ENCODE data around the gene DYNLL2. TPM values are rescaled to one million over a fixed set of nuclear protein-coding genes. Genes with fewer than 3 reads are reported as not detected.

Gene DYNLL2
- total RNA-seq, 3 donors from 2014 or later, result 33.9 to 53.2 (median 33.9) TPM

DNA sequence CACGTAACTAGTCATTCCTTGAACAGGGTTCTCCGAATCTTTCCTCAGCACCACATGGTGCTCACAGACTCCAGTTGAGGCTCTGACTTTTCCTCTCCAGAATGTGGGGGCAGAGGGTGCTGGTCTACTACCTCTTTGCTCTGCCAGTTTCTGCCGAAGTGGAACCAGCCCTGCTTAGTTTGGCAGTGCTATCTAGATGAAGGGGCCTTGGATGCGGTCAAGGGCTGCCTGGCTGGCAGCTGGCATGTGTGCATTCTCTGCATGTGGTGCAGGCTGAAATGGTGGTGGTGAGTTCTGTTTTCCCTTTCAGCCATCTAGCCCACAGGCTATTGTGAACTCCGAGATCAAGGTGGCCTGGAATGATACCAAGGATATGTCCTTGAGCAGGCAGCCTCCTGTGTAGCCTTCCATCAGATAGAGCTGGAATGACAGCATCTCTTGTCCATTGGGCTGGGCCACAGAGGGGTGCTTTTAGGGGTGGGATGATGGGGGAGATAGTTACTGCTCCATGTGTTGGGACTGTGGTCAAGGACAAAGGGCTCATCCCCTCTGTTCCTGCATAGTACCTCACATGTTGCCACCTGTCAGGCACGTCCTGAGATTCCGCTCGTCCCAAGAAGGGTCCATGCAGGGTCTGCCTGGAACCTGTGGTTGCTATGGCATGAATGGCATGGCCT, 2.0 kb downstream of the DYNLL2 start:
- intact Hi-C loops (cut with DNase I, micrococcal nuclease), result no loop called here
- no peak overlapping the region for H3K4me3 ChIP-seq
- H3K4me1 ChIP-seq (ENCODE audit: low read depth), result peaks cover 26% of the 10 kb centered on the region
- no peaks in the 10 kb centered on the region for H3K9me3 ChIP-seq
- no peaks in the 10 kb centered on the region for H3K36me3 ChIP-seq (ENCODE audit: low read depth)
- TF ChIP-seq, protein P1, sequence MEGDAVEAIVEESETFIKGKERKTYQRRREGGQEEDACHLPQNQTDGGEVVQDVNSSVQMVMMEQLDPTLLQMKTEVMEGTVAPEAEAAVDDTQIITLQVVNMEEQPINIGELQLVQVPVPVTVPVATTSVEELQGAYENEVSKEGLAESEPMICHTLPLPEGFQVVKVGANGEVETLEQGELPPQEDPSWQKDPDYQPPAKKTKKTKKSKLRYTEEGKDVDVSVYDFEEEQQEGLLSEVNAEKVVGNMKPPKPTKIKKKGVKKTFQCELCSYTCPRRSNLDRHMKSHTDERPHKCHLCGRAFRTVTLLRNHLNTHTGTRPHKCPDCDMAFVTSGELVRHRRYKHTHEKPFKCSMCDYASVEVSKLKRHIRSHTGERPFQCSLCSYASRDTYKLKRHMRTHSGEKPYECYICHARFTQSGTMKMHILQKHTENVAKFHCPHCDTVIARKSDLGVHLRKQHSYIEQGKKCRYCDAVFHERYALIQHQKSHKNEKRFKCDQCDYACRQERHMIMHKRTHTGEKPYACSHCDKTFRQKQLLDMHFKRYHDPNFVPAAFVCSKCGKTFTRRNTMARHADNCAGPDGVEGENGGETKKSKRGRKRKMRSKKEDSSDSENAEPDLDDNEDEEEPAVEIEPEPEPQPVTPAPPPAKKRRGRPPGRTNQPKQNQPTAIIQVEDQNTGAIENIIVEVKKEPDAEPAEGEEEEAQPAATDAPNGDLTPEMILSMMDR (IDR thresholded peaks at IDR 0.05), result no peak
- DNase-seq (no peak), ATAC-seq (no peak)

GRCh38 chr17:58086953-58087352, 3.7 kb downstream of the DYNLL2 start:
- intact Hi-C loops (cut with DNase I, micrococcal nuclease), result no loop called here
- Histone ChIP-seq H3K4me3 (no peak overlapping the region), H3K4me1 (ENCODE audit: low read depth) (peaks cover 26% of the 10 kb centered on the region), H3K36me3 (ENCODE audit: low read depth) (no peaks in the 10 kb centered on the region), H3K9me3 (no peaks in the 10 kb centered on the region)
- DNase-seq (no peak), ATAC-seq (no peak)
- TF ChIP-seq, protein P1 (IDR thresholded peaks at IDR 0.05), result no peak

DNA sequence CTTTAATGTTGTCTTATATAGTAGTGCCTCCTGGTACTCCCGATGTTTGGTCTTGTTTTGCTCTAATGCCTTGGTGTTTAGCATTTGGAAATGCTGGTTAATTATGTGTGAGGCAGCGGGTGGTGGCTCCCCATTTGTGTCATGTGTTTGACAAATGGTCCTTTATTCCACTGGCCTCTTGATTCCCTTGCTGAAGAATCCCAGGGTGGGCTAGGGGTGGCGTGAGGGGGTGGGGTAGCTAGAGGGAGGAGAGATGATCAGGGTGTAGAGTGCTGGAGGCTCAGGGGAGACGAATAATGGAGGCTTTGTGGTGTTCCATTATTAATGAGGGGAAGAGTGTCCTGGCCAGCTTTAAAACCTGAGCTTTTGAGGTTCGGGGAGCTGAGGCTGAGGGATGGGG, 5.4 kb downstream of the DYNLL2 start:
- Histone ChIP-seq H3K36me3 (ENCODE audit: low read depth) (no peaks in the 10 kb centered on the region), H3K4me1 (ENCODE audit: low read depth) (peaks cover 22% of the 10 kb centered on the region), H3K9me3 (no peaks in the 10 kb centered on the region), H3K4me3 (no peak overlapping the region)
- no peak for ATAC-seq
- no peak for DNase-seq
- TF ChIP-seq, protein P1 (IDR thresholded peaks at IDR 0.05), result no peak
- intact Hi-C loops (cut with DNase I, micrococcal nuclease), result no loop called here

GRCh38 chr17:58089111-58089510, 5.9 kb downstream of the DYNLL2 start:
- DNase-seq (no peak), ATAC-seq (no peak)
- TF ChIP-seq, protein P1 (IDR thresholded peaks at IDR 0.05), result no peak
- Histone ChIP-seq H3K9me3 (no peaks in the 10 kb centered on the region), H3K4me1 (ENCODE audit: low read depth) (peaks cover 22% of the 10 kb centered on the region), H3K4me3 (no peak overlapping the region), H3K36me3 (ENCODE audit: low read depth) (no peaks in the 10 kb centered on the region)
- intact Hi-C loops (cut with DNase I, micrococcal nuclease), result no loop called here

- no peaks in the 10 kb centered on the region for H3K9me3 ChIP-seq
- DNase-seq (no peak), ATAC-seq (no peak)
- no peaks in the 10 kb centered on the region for H3K36me3 ChIP-seq (ENCODE audit: low read depth)
- no peak overlapping the region for H3K4me3 ChIP-seq
- H3K4me1 ChIP-seq (ENCODE audit: low read depth), result peaks cover 11% of the 10 kb centered on the region
- TF ChIP-seq, protein P1 (IDR thresholded peaks at IDR 0.05), result no peak
- intact Hi-C loops (cut with DNase I, micrococcal nuclease), result no loop called here
Observed at GRCh38 chr17:58091024-58091567, 7.9 kb downstream of the DYNLL2 start.
